Stimulated activated naive B cell treated with anti-CD40 and anti-IgM and Interleukin-4, amounts not matched to agents 10 μg/mL and 1 μg/mL and 100 μg/mL, for 72 hours (primary cell): ENCODE results near the gene RFNG.
"Not testable (repeated sequence)": the region's sequence is repeated elsewhere in the genome, so short reads cannot be mapped to it uniquely, and the experiment has no call there.

Experiments
- ATAC-seq, 2 donors: fragments of 150-1000 bp; cut with Tn5 transposase; replicated peaks; 2 replicates each; pipeline ENCODE4 v1.10.0; 2021; ENCODE audit warnings: moderate library complexity in 1 of 2
- DNase-seq: peaks from one replicate; pipeline ENCODE4 v3.0.0; 2021
- H3K27ac Mint-ChIP-seq: one replicate; pipeline ENCODE4 v1.8.0; 2022; ENCODE audit warnings: mild to moderate bottlenecking, mixed read lengths
- H3K27me3 Mint-ChIP-seq, 2 donors: one replicate each; pipeline ENCODE4 v1.8.0; 2022; ENCODE audit warnings: mixed read lengths in 2 of 2
- H3K36me3 Mint-ChIP-seq, 2 donors: one replicate each; pipeline ENCODE4 v1.8.0; 2022; ENCODE audit warnings: mixed read lengths in 2 of 2, mild to moderate bottlenecking in 1 of 2
- H3K4me1 Mint-ChIP-seq, 2 donors: one replicate each; pipeline ENCODE4 v1.8.0; 2022; ENCODE audit warnings: mixed read lengths in 2 of 2, mild to moderate bottlenecking in 1 of 2
- H3K4me3 Mint-ChIP-seq, 2 donors: one replicate each; pipeline ENCODE4 v1.8.0; 2022; ENCODE audit warnings: mild to moderate bottlenecking in 2 of 2, mixed read lengths in 2 of 2, moderate library complexity in 1 of 2
- H3K9me3 Mint-ChIP-seq, 2 donors: one replicate each; pipeline ENCODE4 v1.8.0; 2022; ENCODE audit warnings: mixed read lengths in 2 of 2, mild to moderate bottlenecking in 1 of 2

Gene RFNG

GRCh38 chr17:82041144-82041814 is 10.3 kb downstream of the RFNG start:
- Mint-ChIP-seq H3K4me3 (no peak overlapping the region), H3K27ac (peak overlapping the region; percentile 57), H3K36me3 (no peaks in the 10 kb centered on the region), H3K27me3 (no peaks in the 10 kb centered on the region), H3K4me1 (peaks cover 12 to 16% of the 10 kb centered on the region in 2 donors), H3K9me3 (no peaks in the 10 kb centered on the region)
- no peak for DNase-seq
- no peak for ATAC-seq

DNA sequence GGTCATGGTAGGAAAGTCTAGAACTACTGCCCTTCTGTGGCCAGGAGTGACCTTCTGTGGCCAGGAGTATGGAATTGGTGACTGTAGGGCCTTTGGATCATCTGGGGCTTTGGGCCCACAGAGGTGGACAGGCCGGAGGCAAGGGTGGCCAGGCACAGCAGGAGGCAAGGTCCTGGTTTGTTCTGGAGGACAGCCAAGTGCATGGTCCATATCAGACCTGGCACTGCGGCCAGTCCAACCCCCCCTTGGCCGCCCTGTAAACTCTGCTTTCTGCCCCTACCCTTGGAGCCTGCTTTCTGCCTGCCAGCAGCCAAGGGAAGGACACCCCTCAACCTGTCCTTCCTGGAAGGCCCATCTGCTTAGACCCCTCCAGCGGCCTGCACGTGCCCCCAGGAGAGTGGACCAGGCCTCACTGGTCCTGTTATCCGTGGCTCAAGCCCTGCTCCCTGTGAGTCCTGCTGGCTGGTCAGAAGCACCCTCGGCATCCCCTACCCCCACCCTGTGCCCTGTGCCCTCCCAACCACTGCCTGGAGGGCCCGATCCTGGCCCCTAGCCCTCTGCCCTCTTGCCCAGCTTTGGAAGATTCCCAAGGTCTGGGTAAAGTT is 11.8 kb downstream of the RFNG start:
- ATAC-seq (no peak), DNase-seq (no peak)
- H3K27me3 Mint-ChIP-seq, result no peaks in the 10 kb centered on the region
- no peak overlapping the region for H3K27ac Mint-ChIP-seq
- H3K36me3 Mint-ChIP-seq, result peaks cover 5 to 9% of the 10 kb centered on the region in 2 donors
- peaks cover 24 to 30% of the 10 kb centered on the region in 2 donors for H3K4me1 Mint-ChIP-seq
- H3K9me3 Mint-ChIP-seq, result no peaks in the 10 kb centered on the region
- H3K4me3 Mint-ChIP-seq, result no peak overlapping the region

GRCh38 chr17:82038796-82039409 is 12.7 kb downstream of the RFNG start:
- Mint-ChIP-seq H3K4me1 (peaks cover 24 to 35% of the 10 kb centered on the region in 2 donors), H3K4me3 (peak overlapping the region; percentile 6 to 32), H3K27ac (peak overlapping the region; percentile 83)
- not testable (repeated sequence) for H3K36me3 Mint-ChIP-seq, H3K9me3 Mint-ChIP-seq, H3K27me3 Mint-ChIP-seq, ATAC-seq, DNase-seq

GRCh38 chr17:82037889-82038195 is 13.8 kb downstream of the RFNG start:
- peak overlapping the region; percentile 98 for H3K27ac Mint-ChIP-seq
- no peak for ATAC-seq
- peaks cover 24 to 35% of the 10 kb centered on the region in 2 donors for H3K4me1 Mint-ChIP-seq

DNA sequence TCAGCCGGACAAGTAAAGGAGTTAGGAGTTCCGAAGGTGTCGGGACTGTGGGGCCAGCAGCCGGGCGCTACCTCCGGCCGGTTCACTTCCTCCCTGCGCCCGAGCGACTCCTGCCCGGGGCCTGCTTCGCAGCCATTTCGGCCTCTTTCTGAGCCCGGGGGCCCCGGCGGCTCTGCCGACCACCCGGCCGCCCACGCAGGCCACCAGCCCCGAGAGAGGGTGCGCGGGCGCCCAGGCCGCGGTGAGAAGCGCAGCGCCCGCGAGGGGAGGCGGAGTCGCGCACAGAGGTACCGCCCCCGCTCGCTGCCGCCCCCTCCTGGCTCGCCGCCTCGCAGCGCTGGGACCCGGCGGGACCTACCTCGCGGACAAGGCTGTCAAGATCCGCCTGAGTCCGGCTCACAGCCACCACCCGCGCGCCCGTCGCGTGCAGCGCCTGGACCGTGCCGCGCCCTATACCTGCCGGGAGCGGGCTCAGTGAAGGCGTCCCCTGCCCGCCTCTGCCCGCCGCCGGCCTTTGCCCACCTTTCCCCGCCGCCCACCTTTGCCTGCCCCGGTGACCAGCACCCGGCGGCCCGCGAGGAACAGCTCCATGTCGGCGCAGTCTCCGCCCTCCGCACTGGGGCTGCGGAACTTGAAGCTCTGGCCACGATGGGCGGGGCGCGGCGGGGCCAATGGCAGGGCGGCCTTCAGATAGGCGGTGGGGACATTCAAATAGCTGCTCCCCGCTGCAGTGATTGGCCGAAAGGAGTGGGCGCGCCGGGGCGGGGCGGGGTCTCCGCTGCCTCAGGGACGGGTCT is 14.3 kb downstream of the RFNG start, which contains the start of gene DCXR:
DCXR (minus strand) TSS at position 606 of the 797 bp plus-strand sequence; CDS start at position 591, 15 bp downstream.
- Mint-ChIP-seq H3K27me3 (no peaks in the 10 kb centered on the region), H3K9me3 (no peaks in the 10 kb centered on the region), H3K4me3 (peak within 1 kb of the TSS; percentile 95 to 97), H3K27ac (peak within 1 kb of the TSS; percentile 98), H3K36me3 (peaks cover 5 to 9% of the 10 kb centered on the region in 2 donors), H3K4me1 (peaks cover 24 to 35% of the 10 kb centered on the region in 2 donors)
- peak; percentile 94 to 96 for ATAC-seq
- peak; percentile 95 for DNase-seq

More at GRCh38 chr17:82037889-82038195, 13.8 kb downstream of the RFNG start:
- Mint-ChIP-seq H3K36me3 (peaks cover 5 to 9% of the 10 kb centered on the region in 2 donors), H3K4me3 (peak overlapping the region; percentile 95 to 97), H3K27me3 (no peaks in the 10 kb centered on the region), H3K9me3 (no peaks in the 10 kb centered on the region)
- no peak for DNase-seq

GRCh38 chr17:82036634-82037091 is 14.9 kb downstream of the RFNG start:
- no peak for ATAC-seq
- Mint-ChIP-seq H3K4me1 (peaks cover 24 to 35% of the 10 kb centered on the region in 2 donors), H3K9me3 (no peaks in the 10 kb centered on the region), H3K36me3 (peaks cover 5 to 9% of the 10 kb centered on the region in 2 donors), H3K4me3 (peak overlapping the region; percentile 95 to 97), H3K27me3 (no peaks in the 10 kb centered on the region), H3K27ac (no peak overlapping the region)
- no peak for DNase-seq

DNA sequence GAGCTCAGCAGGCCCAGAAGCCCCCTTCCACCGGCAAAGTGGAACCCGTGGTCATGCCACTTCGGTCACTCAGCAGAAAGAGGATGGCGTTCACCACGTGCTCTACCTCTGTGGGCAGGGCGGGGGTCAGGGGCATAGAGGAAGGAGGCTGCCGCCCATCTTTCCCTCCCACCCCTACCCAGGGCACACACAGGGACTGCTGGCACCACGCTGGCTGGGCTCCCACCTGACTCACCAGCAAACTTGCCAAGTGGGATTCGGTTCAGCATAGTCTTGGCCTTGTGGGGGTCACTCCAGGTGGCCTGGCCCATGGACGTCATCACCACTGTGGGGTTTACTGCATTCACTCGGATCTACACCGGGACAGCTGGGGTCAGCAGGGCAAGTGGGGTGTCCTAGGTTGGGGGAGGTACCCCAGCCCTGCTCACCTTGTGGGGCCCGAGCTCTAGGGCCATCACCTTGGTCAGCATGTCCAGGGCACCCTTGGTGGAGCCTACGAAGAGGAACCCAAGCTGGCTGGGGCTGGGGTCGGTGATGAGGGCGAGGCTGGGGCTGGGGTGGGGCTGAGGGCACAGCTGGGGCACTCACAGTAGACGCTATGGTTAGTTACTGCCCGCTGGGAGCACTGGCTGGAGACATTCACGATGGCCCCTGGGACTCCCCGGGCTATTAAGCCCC is 15.5 kb downstream of the RFNG start:
- H3K27me3 Mint-ChIP-seq, result no peaks in the 10 kb centered on the region
- no peak for DNase-seq
- H3K4me3 Mint-ChIP-seq, result peak overlapping the region; percentile 95 to 97
- H3K27ac Mint-ChIP-seq, result peak overlapping the region; percentile 88
- peaks cover 24 to 35% of the 10 kb centered on the region in 2 donors for H3K4me1 Mint-ChIP-seq
- no peaks in the 10 kb centered on the region for H3K9me3 Mint-ChIP-seq
- ATAC-seq, result no peak
- peaks cover 5 to 9% of the 10 kb centered on the region in 2 donors for H3K36me3 Mint-ChIP-seq

DNA sequence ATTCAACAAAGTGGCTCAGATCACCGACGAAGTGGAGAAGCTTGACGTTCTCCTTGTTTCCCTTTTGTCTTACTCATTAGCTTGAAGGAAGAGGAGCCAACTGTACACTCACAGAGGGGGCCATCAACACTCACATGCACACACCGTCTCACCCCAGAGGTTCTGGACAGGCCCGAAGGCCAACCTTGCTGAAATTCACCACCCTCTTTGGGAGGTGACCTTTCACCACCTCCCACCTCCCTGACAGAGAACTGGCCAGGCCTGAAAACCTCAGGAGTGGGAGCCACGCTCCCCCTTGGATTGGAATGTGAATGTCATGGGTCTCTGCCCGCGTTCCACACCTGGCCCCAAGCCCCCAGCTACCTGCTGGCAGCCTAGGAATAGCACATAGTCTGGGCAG is 16.1 kb downstream of the RFNG start:
- peak overlapping the region; percentile 67 to 69 for H3K4me3 Mint-ChIP-seq
- H3K9me3 Mint-ChIP-seq, result no peaks in the 10 kb centered on the region
- DNase-seq (no peak), ATAC-seq (no peak)
- H3K27ac Mint-ChIP-seq, result no peak overlapping the region
- peaks cover 6 to 9% of the 10 kb centered on the region in 2 donors for H3K36me3 Mint-ChIP-seq
- H3K4me1 Mint-ChIP-seq, result peaks cover 25 to 37% of the 10 kb centered on the region in 2 donors
- H3K27me3 Mint-ChIP-seq, result no peaks in the 10 kb centered on the region

DNA sequence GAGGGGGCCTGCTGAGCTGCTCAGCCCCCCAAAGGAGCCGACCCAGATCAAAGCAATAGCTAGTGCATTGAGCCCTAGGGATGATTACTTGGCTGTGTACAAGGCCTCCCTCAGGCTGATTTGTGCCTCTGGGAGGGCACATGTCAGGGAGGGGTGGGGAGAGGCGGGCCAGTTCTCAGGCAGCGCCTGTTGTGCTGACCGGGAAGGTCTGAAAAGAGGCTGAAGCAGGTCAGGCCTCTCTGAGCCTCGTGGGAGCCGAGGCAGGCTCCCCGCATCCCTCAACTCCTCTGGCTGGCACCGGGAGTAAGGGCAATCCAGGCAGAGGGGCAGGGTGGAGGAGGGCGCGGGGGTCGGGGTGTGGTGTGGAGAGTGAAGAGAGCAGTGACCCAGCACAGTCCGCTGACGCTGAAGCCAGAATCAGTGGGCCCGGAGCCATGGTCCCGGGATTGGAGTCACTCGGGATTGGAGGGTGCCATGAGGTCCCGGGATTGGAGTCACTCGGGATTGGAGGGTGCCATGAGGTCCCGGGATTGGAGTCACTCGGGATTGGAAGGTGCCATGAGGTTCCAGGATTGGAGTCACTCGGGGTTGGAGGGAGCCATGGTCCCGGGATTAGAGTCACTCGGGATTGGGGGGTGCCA is 17.1 kb downstream of the RFNG start:
- H3K4me1 Mint-ChIP-seq, result peaks cover 30 to 44% of the 10 kb centered on the region in 2 donors
- no peak overlapping the region for H3K4me3 Mint-ChIP-seq
- H3K9me3 Mint-ChIP-seq, result no peaks in the 10 kb centered on the region
- H3K27ac Mint-ChIP-seq, result no peak overlapping the region
- ATAC-seq (no peak), DNase-seq (no peak)
- peaks cover 10 to 13% of the 10 kb centered on the region in 2 donors for H3K36me3 Mint-ChIP-seq
- peaks cover 3 to 5% of the 10 kb centered on the region in 2 donors for H3K27me3 Mint-ChIP-seq

DNA sequence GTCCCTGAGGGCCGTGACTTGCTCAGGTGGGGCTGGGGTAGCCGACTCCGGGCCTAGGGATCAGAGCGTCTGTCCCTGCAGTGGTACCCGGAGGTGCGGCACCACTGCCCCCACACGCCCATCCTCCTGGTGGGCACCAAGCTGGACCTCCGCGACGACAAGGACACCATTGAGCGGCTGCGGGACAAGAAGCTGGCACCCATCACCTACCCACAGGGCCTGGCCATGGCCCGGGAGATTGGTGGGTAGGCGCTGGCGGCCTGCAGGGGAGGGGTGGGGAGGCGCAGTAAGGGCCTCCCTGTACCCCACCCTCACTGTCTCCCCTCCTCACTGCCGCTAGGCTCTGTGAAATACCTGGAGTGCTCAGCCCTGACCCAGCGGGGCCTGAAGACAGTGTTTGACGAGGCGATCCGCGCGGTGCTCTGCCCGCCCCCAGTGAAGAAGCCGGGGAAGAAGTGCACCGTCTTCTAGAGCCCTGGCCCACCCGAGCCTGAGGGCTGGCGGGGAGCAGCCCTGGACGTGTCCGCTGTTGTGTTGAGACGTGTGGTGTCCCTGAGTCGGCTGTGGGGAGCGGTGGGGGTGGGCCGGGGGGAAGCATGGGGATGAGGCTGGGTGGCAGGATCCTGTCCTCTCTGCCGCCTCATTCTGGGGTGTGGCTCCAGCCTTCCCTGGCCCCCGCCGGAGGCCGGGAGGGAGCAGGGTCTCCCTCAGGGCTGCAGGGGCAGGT is 18.1 kb downstream of the RFNG start:
- H3K9me3 Mint-ChIP-seq, result no peaks in the 10 kb centered on the region
- H3K36me3 Mint-ChIP-seq, result peaks cover 15 to 20% of the 10 kb centered on the region in 2 donors
- H3K27me3 Mint-ChIP-seq, result peaks cover 4 to 9% of the 10 kb centered on the region in 2 donors
- no peak overlapping the region for H3K4me3 Mint-ChIP-seq
- no peak for ATAC-seq
- H3K27ac Mint-ChIP-seq, result no peak overlapping the region
- DNase-seq, result no peak
- peaks cover 25 to 43% of the 10 kb centered on the region in 2 donors for H3K4me1 Mint-ChIP-seq

GRCh38 chr17:82031885-82032627 is 19.6 kb downstream of the RFNG start:
- Mint-ChIP-seq H3K4me3 (peak overlapping the region; percentile 47 to 55), H3K27ac (no peak overlapping the region), H3K4me1 (peaks cover 18 to 34% of the 10 kb centered on the region in 2 donors), H3K27me3 (peaks cover 4 to 21% of the 10 kb centered on the region in 2 donors), H3K9me3 (no peaks in the 10 kb centered on the region), H3K36me3 (peaks cover 21 to 26% of the 10 kb centered on the region in 2 donors)
- ATAC-seq (peak; percentile 35 to 47), DNase-seq (no peak)

DNA sequence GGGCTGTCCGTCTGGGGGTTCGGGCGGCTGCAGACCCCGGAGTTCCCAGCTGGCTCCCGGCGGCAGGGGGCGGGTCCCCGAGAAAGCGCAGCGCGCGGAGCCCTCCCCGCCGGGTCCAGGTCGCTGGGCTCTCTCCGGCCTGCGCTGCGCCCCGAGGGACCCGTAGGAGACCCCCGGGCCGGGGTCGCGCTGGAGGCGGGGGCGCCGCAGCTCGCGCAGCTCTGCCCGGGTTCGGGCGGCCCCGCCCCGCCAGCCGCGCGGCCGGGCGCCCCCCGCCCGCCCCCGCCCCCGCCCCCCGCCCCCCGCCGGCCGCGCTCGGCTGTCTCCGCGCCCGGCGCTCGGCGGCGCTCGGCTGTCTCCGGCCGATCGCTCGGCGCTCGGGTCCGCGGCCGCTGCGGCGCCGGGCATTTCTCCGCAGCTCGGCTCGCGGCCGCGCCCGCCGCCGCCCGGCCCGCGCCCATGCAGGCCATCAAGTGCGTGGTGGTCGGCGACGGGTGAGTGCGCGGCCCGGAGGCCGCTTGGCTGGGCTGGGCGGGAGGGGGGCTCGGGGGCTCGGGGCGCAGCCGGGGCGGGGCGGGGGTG is 20.2 kb downstream of the RFNG start, which contains the start of gene RAC3:
RAC3 (plus strand) TSS at position 376 of the 582 bp plus-strand sequence; CDS start at position 460, 84 bp downstream.
- H3K9me3 Mint-ChIP-seq, result no peaks in the 10 kb centered on the region
- H3K27me3 Mint-ChIP-seq, result peaks cover 4 to 23% of the 10 kb centered on the region in 2 donors
- H3K36me3 Mint-ChIP-seq, result peaks cover 23 to 32% of the 10 kb centered on the region in 2 donors
- DNase-seq (no peak), ATAC-seq (peak; percentile 35 to 41)
- H3K4me3 Mint-ChIP-seq, result peak within 1 kb of the TSS; percentile 89
- H3K27ac Mint-ChIP-seq, result peak within 1 kb of the TSS; percentile 88
- H3K4me1 Mint-ChIP-seq, result peaks cover 18 to 34% of the 10 kb centered on the region in 2 donors
